AG09309 (cell line): Measurements from ENCODE around the gene LRRC49.
A peak's percentile ranks its signal among the peaks of the same experiment; 100 is the strongest.
"Not testable (repeated sequence)": the region's sequence is repeated elsewhere in the genome, so short reads cannot be mapped to it uniquely, and the experiment has no call there.

Source experiments
- DNase-seq: peaks from one replicate; pipeline ENCODE4 v3.0.0-alpha.2; 2010; ENCODE audit warnings: low read depth
- H3K4me3 ChIP-seq: 2 replicates; pipeline ENCODE4 v1.5.1; 2011; ENCODE audit warnings: mild to moderate bottlenecking, low read depth, low read length, moderate library complexity; ENCODE audit not compliant: control insufficient read depth
- TF ChIP-seq, protein P1 (sequence below): IDR thresholded peaks from 2 replicates; pipeline ENCODE4 v1.5.1; 2011; ENCODE audit warnings: mild to moderate bottlenecking, low read depth, low read length, inconsistent platforms; ENCODE audit not compliant: insufficient read depth, control insufficient read depth; ENCODE audit errors: missing control alignments

LRRC49 gene

DNA sequence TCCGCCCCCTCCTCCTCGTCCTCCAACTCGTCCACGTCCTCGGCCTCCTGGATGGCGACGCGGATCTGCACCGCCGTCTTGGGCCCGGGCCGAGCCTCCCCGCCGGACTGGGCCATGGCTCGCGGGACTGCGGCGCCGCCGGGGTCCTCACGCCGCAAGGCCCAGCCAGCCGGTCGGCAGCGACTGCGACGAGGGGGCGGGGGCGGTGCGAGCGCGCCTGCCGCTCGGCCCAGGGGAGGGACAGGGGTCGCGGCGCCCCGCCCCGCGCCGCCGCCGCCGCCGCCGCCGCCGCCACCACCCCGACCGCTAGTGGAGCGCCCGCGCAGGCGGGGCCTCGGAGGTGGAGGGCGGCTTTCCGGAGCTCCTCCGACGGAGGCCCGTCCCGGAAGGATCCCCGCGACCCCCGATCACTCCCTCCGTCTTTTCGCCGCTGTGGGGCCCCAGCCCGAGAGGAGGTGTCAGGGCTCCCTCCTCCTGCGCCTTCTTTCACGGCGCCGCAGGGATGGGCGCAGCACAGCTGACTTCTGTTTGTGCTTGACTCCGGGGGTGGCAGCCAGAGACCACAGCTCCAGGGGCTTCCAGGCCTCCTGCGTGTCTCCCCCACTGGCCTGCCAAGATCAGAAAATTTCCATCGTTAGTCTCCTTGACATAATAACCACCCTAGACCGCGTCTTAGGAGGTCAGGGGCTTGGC, 38.5 kb upstream of the LRRC49 start, which contains the start of gene LARP6:
Gene LARP6 (minus strand): TSS at position 185 of the 693 bp plus-strand sequence. CDS start 69 bp downstream, at position 116.
- peak within 1 kb of the TSS; percentile 83 for H3K4me3 ChIP-seq
- no peak for DNase-seq
- TF ChIP-seq, protein P1, sequence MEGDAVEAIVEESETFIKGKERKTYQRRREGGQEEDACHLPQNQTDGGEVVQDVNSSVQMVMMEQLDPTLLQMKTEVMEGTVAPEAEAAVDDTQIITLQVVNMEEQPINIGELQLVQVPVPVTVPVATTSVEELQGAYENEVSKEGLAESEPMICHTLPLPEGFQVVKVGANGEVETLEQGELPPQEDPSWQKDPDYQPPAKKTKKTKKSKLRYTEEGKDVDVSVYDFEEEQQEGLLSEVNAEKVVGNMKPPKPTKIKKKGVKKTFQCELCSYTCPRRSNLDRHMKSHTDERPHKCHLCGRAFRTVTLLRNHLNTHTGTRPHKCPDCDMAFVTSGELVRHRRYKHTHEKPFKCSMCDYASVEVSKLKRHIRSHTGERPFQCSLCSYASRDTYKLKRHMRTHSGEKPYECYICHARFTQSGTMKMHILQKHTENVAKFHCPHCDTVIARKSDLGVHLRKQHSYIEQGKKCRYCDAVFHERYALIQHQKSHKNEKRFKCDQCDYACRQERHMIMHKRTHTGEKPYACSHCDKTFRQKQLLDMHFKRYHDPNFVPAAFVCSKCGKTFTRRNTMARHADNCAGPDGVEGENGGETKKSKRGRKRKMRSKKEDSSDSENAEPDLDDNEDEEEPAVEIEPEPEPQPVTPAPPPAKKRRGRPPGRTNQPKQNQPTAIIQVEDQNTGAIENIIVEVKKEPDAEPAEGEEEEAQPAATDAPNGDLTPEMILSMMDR, result no peak

DNA sequence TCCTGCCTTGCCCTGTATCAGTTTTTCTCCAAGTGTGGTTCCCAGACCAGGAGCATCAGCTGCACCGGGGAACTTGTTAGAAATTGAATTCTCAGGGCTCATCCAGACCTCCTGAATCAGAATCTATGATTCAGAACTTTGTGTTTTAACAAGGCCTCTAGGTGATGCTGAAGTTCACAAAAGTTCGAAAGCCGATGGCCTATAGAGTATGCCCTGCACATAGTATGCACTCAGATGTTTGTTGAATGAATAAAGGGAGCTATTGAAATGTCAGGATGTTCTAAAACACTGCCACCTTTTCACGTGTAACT, 38.0 kb upstream of the LRRC49 start:
- TF ChIP-seq, protein P1, result peak; percentile 5
- peak overlapping the region; percentile 83 for H3K4me3 ChIP-seq
- no peak for DNase-seq

DNA sequence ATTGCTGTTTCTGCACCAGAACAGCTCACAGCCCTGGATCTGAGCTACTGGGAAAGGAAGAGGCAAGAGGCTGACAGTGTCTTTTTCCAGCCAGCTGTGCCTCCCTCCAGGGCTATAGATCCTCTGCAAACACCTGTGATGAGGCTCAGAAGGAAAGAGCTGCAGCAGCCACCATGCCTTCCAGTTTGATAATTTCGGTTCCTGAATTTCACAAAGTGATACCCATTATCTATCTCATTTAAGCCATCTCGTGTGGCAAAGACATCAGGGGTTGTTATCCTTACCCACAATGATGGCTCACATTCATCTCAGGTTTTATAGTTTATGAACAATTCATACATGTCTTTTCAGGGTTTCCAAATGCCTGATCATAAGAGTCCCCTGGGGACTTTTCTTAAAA, 36.9 kb upstream of the LRRC49 start:
- DNase-seq, result no peak

DNA sequence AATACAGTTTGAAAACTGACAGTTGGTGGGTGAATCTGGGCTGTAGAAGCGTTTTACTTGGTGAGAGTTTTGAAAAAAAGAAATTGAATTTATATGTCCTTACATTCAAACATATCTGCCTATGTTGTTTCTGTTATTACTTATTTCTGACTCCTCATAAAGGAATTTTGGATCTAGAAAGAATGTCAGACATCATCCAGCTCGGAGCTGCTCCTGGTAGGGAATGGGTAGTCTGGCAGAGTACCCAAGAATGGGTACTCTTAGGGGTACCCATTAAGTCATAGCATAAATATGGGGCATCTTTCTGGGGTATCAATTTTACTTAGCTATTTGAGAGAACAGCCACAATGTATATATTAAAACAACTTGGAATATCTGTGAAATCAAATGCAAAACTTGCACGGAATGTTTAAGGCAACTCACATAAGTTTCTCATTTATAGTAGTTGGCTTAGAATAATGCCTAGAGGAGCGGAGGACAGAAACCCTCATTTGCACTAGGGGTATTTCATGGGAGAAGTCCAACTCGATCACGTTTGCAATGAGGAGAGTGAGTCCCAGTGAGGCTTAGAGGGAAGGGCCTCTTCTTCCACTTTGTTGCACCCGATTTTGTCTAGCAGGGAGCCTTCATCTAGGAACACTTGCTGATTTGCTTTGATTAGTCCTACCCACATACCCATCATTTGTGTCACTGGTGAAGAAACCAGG, 36.3 kb upstream of the LRRC49 start:
- TF ChIP-seq, protein P1, result no peak
- H3K4me3 ChIP-seq, result no peak overlapping the region
- DNase-seq, result no peak

More for the DNA sequence above, 36.9 kb upstream of the LRRC49 start:
- no peak overlapping the region for H3K4me3 ChIP-seq
- TF ChIP-seq, protein P1, result no peak

DNA sequence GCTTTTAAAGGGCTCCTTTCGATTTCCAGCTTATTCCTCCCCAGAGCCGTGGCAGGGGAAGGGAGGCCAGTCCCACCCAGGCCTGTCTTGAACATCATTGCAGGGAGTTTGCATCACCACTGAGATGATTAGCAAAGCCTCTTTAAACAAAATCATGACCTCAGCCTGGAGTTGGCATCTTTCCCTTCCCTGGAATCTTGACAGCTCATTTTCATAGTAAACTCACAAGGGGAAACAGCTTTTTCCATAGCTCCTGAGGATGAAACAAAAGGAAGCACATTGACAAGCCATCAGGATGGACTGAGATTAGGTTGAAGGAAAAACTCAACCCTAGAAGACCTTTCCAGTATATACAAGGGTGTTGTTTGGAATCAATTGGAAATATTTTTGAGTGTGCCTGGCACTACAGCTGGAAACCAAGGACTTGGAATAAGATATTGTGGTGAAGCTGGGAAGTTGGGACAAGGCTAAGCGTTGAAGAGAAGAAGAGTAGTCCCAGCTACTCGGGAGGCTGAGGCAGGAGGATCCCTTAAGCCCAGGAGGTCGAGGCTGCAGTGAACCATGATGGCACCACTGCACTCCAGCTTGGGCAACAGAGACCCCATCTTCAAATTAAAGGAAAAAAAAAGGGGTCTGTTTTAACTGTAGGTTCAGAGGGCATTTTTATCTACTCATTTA, 35.6 kb upstream of the LRRC49 start:
- DNase-seq, result peak; percentile 99
- TF ChIP-seq, protein P1, result no peak
- H3K4me3 ChIP-seq, result no peak overlapping the region

DNA sequence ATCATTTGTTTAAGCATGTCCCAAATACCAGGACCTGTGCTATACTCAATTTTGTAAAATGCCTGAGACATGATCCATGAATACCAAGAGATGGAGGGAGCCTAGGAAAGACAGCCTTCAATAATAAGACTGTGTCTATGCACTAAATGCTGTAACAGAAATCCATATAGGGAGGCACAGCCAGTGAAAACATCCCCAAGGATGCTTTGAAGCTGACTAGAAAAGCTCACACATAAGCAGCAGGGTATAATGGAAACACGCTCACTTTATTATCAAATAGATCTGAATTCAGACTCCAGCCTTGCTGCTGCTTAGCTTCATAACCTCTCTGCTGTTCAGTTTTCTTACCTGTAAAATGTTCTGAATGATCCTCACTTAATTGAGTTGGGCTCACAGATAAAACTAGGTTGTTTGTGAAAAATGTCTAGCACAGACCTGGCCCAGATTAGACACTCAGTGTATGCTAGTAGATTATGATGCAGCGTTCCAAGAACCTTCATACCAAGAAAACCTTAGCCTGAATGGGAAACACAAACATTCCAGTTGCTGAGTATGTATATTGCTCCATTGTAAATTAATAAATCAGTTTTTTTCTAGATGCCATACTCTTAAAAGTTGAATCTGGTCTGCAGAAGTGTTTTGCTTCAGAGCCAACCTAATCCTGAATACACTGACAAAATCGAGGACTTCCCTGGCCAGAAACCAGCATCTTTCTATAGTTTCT, 34.9 kb upstream of the LRRC49 start:
- no peak overlapping the region for H3K4me3 ChIP-seq
- TF ChIP-seq, protein P1, result no peak
- DNase-seq, result no peak

DNA sequence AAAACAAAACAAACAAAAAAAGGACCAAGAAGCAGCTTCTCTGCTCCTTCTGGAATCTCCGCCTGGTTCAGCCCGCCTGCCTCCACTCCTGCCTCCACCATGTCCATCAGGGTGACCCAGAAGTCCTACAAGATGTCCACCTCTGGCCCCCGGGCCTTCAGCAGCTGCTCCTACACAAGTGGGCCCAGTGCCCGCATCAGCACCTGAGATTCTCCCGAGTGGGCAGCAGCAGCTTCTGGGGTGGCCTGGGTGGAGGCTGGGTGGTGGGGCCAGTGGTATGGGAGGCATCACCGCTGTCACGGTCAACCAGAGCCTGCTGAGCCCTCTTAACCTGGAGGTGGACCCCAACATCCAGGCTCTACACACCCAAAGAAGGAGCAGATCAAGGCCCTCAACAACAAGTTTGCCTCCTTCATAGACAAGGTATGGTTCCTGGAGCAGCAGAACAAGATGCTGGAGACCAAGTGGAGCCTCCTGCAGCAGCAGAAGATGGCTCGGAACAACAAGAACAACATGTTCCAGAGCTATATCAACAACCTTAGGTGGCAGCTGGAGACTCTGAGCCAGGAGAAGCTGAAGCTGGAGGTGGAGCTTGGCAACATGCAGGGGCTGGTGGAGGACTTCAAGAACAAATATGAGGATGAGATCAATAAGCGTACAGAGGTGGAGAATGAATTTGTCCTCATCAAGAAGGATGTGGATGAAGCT, 33.9 kb upstream of the LRRC49 start:
- not testable (repeated sequence) for H3K4me3 ChIP-seq

More for the DNA sequence above, 33.9 kb upstream of the LRRC49 start:
- DNase-seq, result not testable (repeated sequence)
